Trophoblast cell (in vitro differentiated cells and primary cell): ENCODE data around the gene LPP.

Experiments used
- DNase-seq, 2 donors: peaks; one replicate each; pipeline ENCODE4 v3.0.0-alpha.2; 2016
- H2AFZ ChIP-seq: 2 replicates; pipeline ENCODE4 v1.6.1; 2013; ENCODE audit warnings: low read length, moderate library complexity, mild to moderate bottlenecking; ENCODE audit not compliant: insufficient read depth, poor library complexity
- H2AK5ac ChIP-seq: 2 replicates; pipeline ENCODE4 v1.6.1; 2013; ENCODE audit warnings: mild to moderate bottlenecking, low read length
- H2BK120ac ChIP-seq: 2 replicates; pipeline ENCODE4 v1.6.1; 2013; ENCODE audit warnings: low read length, mild to moderate bottlenecking, moderate library complexity; ENCODE audit not compliant: insufficient read depth, poor library complexity
- H2BK12ac ChIP-seq: 2 replicates; pipeline ENCODE4 v1.6.1; 2013; ENCODE audit warnings: mild to moderate bottlenecking, low read length, moderate library complexity
- H2BK5ac ChIP-seq: 2 replicates; pipeline ENCODE4 v1.6.1; 2013; ENCODE audit warnings: low read length, low read depth, moderate library complexity, mild to moderate bottlenecking; ENCODE audit not compliant: poor library complexity
- H3K14ac ChIP-seq: 2 replicates; pipeline ENCODE4 v1.6.1; 2013; ENCODE audit warnings: mild to moderate bottlenecking, low read length
- H3K18ac ChIP-seq: 2 replicates; pipeline ENCODE4 v1.6.1; 2013; ENCODE audit warnings: mild to moderate bottlenecking, low read length
- H3K23ac ChIP-seq: 2 replicates; pipeline ENCODE4 v1.6.1; 2013; ENCODE audit warnings: low read length
- H3K27ac ChIP-seq: 2 replicates; pipeline ENCODE4 v1.5.1; 2013; ENCODE audit warnings: low read depth, mild to moderate bottlenecking, inconsistent platforms, low read length, moderate library complexity
- H3K27me3 ChIP-seq: 2 replicates; pipeline ENCODE4 v1.6.1; 2013; ENCODE audit warnings: inconsistent platforms, mild to moderate bottlenecking, low read length, moderate library complexity; ENCODE audit not compliant: insufficient read depth
- H3K36me3 ChIP-seq, 2 experiments: 1 replicate in 1 of 2; 2 replicates in 1 of 2; pipeline ENCODE4 v1.6.1; 2013; ENCODE audit warnings: low read length in 2 of 2, mild to moderate bottlenecking in 2 of 2, moderate library complexity in 1 of 2; ENCODE audit not compliant: insufficient read depth in 2 of 2, control insufficient read depth in 1 of 2
- H3K4ac ChIP-seq: 2 replicates; pipeline ENCODE4 v1.6.1; 2013; ENCODE audit warnings: low read depth, mild to moderate bottlenecking, low read length, moderate library complexity
- H3K4me1 ChIP-seq, 2 experiments: 1 replicate in 1 of 2; 2 replicates in 1 of 2; pipeline ENCODE4 v1.6.1; 2013; ENCODE audit warnings: low read length in 2 of 2, mild to moderate bottlenecking in 2 of 2, moderate library complexity in 1 of 2; ENCODE audit not compliant: insufficient read depth in 2 of 2, control insufficient read depth in 1 of 2
- H3K4me2 ChIP-seq: 2 replicates; pipeline ENCODE4 v1.6.1; 2013; ENCODE audit warnings: inconsistent platforms, mild to moderate bottlenecking, low read length, moderate library complexity
- H3K4me3 ChIP-seq: 2 replicates; pipeline ENCODE4 v1.5.1; 2013; ENCODE audit warnings: mild to moderate bottlenecking, low read depth, low read length, inconsistent platforms
- H3K79me1 ChIP-seq: one replicate; pipeline ENCODE4 v1.6.1; 2013; ENCODE audit warnings: low read length
- H3K79me2 ChIP-seq: 2 replicates; pipeline ENCODE4 v1.6.1; 2013; ENCODE audit warnings: low read length, mild to moderate bottlenecking; ENCODE audit not compliant: control insufficient read depth, insufficient read depth, poor library complexity
- H3K9ac ChIP-seq: 2 replicates; pipeline ENCODE4 v1.6.1; 2013; ENCODE audit warnings: mild to moderate bottlenecking, low read length
- H3K9me3 ChIP-seq: 2 replicates; pipeline ENCODE4 v1.6.1; 2013; ENCODE audit warnings: low read depth, mild to moderate bottlenecking, control low read depth, inconsistent platforms, low read length; ENCODE audit not compliant: insufficient read depth
- H4K12ac ChIP-seq: 2 replicates; pipeline ENCODE4 v1.6.1; 2013; ENCODE audit warnings: low read depth, mild to moderate bottlenecking, low read length, moderate library complexity
- H4K8ac ChIP-seq: 2 replicates; pipeline ENCODE4 v1.6.1; 2013; ENCODE audit warnings: low read depth, mild to moderate bottlenecking, low read length, moderate library complexity
- H4K91ac ChIP-seq: one replicate; pipeline ENCODE4 v1.6.1; 2013; ENCODE audit warnings: low read depth, mild to moderate bottlenecking, low read length, moderate library complexity
- WGBS: extraction: QIAGEN DNeasy Blood & Tissue Kit; methylation state at CpG from one replicate; pipeline ENCODE4 v1.1.7; 2013; ENCODE audit warnings: missing lambda C conversion rate; ENCODE audit not compliant: insufficient read length, insufficient coverage; ENCODE audit errors: extremely low coverage; 5-methylcytosine and 5-hydroxymethylcytosine counted together

Gene LPP

GRCh38 chr3:188931036-188931435 is 777.1 kb downstream of the LPP start:
- no peaks in the 10 kb centered on the region for H3K36me3 ChIP-seq
- H3K9ac ChIP-seq = no peak overlapping the region
- no peak overlapping the region for H3K27ac ChIP-seq
- H3K18ac ChIP-seq = no peak overlapping the region
- no peak overlapping the region for H3K14ac ChIP-seq
- no peak overlapping the region for H2BK12ac ChIP-seq
- no peak overlapping the region for H2AK5ac ChIP-seq
- no peak overlapping the region for H4K12ac ChIP-seq
- no peaks in the 10 kb centered on the region for H3K79me2 ChIP-seq
- H3K4me2 ChIP-seq = no peak overlapping the region
- no peak overlapping the region for H3K4me3 ChIP-seq
- H3K23ac ChIP-seq = no peak overlapping the region
- peaks cover 0 to 2% of the 10 kb centered on the region in 2 experiments for H3K4me1 ChIP-seq
- DNase-seq = no peak
- H3K9me3 ChIP-seq = no peaks in the 10 kb centered on the region
- no peak overlapping the region for H2AFZ ChIP-seq
- H2BK5ac ChIP-seq = no peak overlapping the region
- H4K91ac ChIP-seq = no peak overlapping the region
- H3K27me3 ChIP-seq = no peaks in the 10 kb centered on the region
- H4K8ac ChIP-seq = no peak overlapping the region
- H3K4ac ChIP-seq = no peak overlapping the region
- H2BK120ac ChIP-seq = no peak overlapping the region
- no peaks in the 10 kb centered on the region for H3K79me1 ChIP-seq
- no CpG with 5 or more reads among the region's 3 CpGs for WGBS

GRCh38 chr3:188931531-188931930 is 777.6 kb downstream of the LPP start:
- WGBS = no CpG with 5 or more reads among the region's 3 CpGs
- no peak overlapping the region for H2AK5ac ChIP-seq

GRCh38 chr3:188934989-188935388 is 781.0 kb downstream of the LPP start:
- H2BK120ac ChIP-seq = no peak overlapping the region
- no peak overlapping the region for H3K23ac ChIP-seq
- no CpG with 5 or more reads among the region's 5 CpGs for WGBS
- no peak overlapping the region for H4K8ac ChIP-seq
- no peak overlapping the region for H3K14ac ChIP-seq
- H3K18ac ChIP-seq = no peak overlapping the region
- no peaks in the 10 kb centered on the region for H3K79me1 ChIP-seq
- no peak overlapping the region for H3K4me2 ChIP-seq
- H3K4ac ChIP-seq = no peak overlapping the region
- H3K9ac ChIP-seq = no peak overlapping the region
- H2BK12ac ChIP-seq = no peak overlapping the region
- H3K4me3 ChIP-seq = no peak overlapping the region
- no peak overlapping the region for H2AFZ ChIP-seq
- H3K36me3 ChIP-seq = no peaks in the 10 kb centered on the region
- H3K27me3 ChIP-seq = no peaks in the 10 kb centered on the region
- no peak overlapping the region for H2AK5ac ChIP-seq
- H3K27ac ChIP-seq = no peak overlapping the region
- no peak overlapping the region for H4K12ac ChIP-seq
- H3K9me3 ChIP-seq = no peaks in the 10 kb centered on the region
- peaks cover 0 to 8% of the 10 kb centered on the region in 2 experiments for H3K4me1 ChIP-seq
- H3K79me2 ChIP-seq = no peaks in the 10 kb centered on the region
- no peak overlapping the region for H2BK5ac ChIP-seq
- H4K91ac ChIP-seq = no peak overlapping the region
- DNase-seq = no peak

More at GRCh38 chr3:188931531-188931930, 777.6 kb downstream of the LPP start:
- no peaks in the 10 kb centered on the region for H3K79me1 ChIP-seq
- H3K23ac ChIP-seq = no peak overlapping the region
- no peak overlapping the region for H4K12ac ChIP-seq
- no peak for DNase-seq
- no peak overlapping the region for H3K9ac ChIP-seq
- no peak overlapping the region for H3K4ac ChIP-seq
- H2BK5ac ChIP-seq = no peak overlapping the region
- H3K27ac ChIP-seq = no peak overlapping the region
- H3K79me2 ChIP-seq = no peaks in the 10 kb centered on the region
- H2BK120ac ChIP-seq = no peak overlapping the region
- no peak overlapping the region for H4K91ac ChIP-seq
- H3K9me3 ChIP-seq = no peaks in the 10 kb centered on the region
- H3K14ac ChIP-seq = no peak overlapping the region
- H2AFZ ChIP-seq = no peak overlapping the region
- no peaks in the 10 kb centered on the region for H3K27me3 ChIP-seq
- no peak overlapping the region for H3K4me3 ChIP-seq
- H3K4me2 ChIP-seq = no peak overlapping the region
- H3K36me3 ChIP-seq = no peaks in the 10 kb centered on the region
- H3K4me1 ChIP-seq = peaks cover 0 to 2% of the 10 kb centered on the region in 2 experiments
- no peak overlapping the region for H2BK12ac ChIP-seq
- no peak overlapping the region for H4K8ac ChIP-seq
- H3K18ac ChIP-seq = no peak overlapping the region

- no peak overlapping the region for H4K12ac ChIP-seq
- H3K23ac ChIP-seq = no peak overlapping the region
- no peaks in the 10 kb centered on the region for H3K79me2 ChIP-seq
- no peak overlapping the region for H3K27ac ChIP-seq
- H3K27me3 ChIP-seq = no peaks in the 10 kb centered on the region
- no peak overlapping the region for H3K9ac ChIP-seq
- peaks cover 0 to 8% of the 10 kb centered on the region in 2 experiments for H3K4me1 ChIP-seq
- no peak overlapping the region for H2AFZ ChIP-seq
- DNase-seq = peak in 1 of 2 donors; percentile 24
- H3K4me3 ChIP-seq = no peak overlapping the region
- H2BK120ac ChIP-seq = no peak overlapping the region
- no CpG with 5 or more reads among the region's 3 CpGs for WGBS
- no peak overlapping the region for H2BK12ac ChIP-seq
- H3K18ac ChIP-seq = no peak overlapping the region
- no peak overlapping the region for H3K4ac ChIP-seq
- H3K4me2 ChIP-seq = no peak overlapping the region
- no peak overlapping the region for H4K91ac ChIP-seq
- no peaks in the 10 kb centered on the region for H3K36me3 ChIP-seq
- no peak overlapping the region for H2AK5ac ChIP-seq
- no peaks in the 10 kb centered on the region for H3K79me1 ChIP-seq
- H3K9me3 ChIP-seq = peaks cover 1% of the 10 kb centered on the region
- H2BK5ac ChIP-seq = no peak overlapping the region
- H4K8ac ChIP-seq = no peak overlapping the region
- no peak overlapping the region for H3K14ac ChIP-seq
Measured at GRCh38 chr3:188936597-188937107, 782.7 kb downstream of the LPP start.
